Measurements from ENCODE around the gene PPARG.

GRCh38 chr3:12421132-12421531 lies 132.3 kb downstream of the PPARG start:
- TF ChIP-seq POLR2A (IDR thresholded peaks at IDR 0.05) = no peak
- TF ChIP-seq, protein P1, sequence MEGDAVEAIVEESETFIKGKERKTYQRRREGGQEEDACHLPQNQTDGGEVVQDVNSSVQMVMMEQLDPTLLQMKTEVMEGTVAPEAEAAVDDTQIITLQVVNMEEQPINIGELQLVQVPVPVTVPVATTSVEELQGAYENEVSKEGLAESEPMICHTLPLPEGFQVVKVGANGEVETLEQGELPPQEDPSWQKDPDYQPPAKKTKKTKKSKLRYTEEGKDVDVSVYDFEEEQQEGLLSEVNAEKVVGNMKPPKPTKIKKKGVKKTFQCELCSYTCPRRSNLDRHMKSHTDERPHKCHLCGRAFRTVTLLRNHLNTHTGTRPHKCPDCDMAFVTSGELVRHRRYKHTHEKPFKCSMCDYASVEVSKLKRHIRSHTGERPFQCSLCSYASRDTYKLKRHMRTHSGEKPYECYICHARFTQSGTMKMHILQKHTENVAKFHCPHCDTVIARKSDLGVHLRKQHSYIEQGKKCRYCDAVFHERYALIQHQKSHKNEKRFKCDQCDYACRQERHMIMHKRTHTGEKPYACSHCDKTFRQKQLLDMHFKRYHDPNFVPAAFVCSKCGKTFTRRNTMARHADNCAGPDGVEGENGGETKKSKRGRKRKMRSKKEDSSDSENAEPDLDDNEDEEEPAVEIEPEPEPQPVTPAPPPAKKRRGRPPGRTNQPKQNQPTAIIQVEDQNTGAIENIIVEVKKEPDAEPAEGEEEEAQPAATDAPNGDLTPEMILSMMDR (IDR thresholded peaks at IDR 0.05 in 8 of 11, conservative IDR thresholded peaks at IDR 0.05 in 3 of 11) = no peak
- TF ChIP-seq POLR2AphosphoS5 (IDR thresholded peaks at IDR 0.05) = no peak

Data from spleen (tissue), 7 donors.